CD1c-positive myeloid dendritic cell (primary cell): ENCODE results near the gene ZNF140.

Experiments
- DNase-seq: peaks from one replicate; pipeline ENCODE4 v3.0.0-alpha.2; 2016; ENCODE audit errors: extremely low spot score

The ZNF140 gene

GRCh38 chr12:133130038-133130807 is 49.5 kb downstream of the ZNF140 start, which contains the start of the genes ZNF10 and ZNF891:
Gene ZNF10 (plus strand): TSS chr12:133130627. CDS start chr12:133144493, 13,866 bp downstream.
Gene ZNF891 (minus strand): TSS chr12:133130274. CDS start chr12:133121918, 8,356 bp downstream.
- peak; percentile 98 for DNase-seq

GRCh38 chr12:133130808-133131128 is 50.0 kb downstream of the ZNF140 start:
- DNase-seq: no peak

GRCh38 chr12:133135747-133136146 is 55.0 kb downstream of the ZNF140 start:
- DNase-seq: no peak

- no peak for DNase-seq
Measured at GRCh38 chr12:133145981-133146380, 65.3 kb downstream of the ZNF140 start.

GRCh38 chr12:133156125-133156690 is 75.5 kb downstream of the ZNF140 start:
- DNase-seq: no peak
